HG02884 (cell line): Measurements from ENCODE around the gene DHCR7.

Experiments
- ATAC-seq: cut with Tn5 transposase; IDR thresholded peaks from one replicate; pipeline ENCODE4 v1.9.1; 2021; ENCODE audit warnings: mild to moderate bottlenecking, moderate library complexity; ENCODE audit not compliant: unreplicated experiment

The DHCR7 gene

DNA sequence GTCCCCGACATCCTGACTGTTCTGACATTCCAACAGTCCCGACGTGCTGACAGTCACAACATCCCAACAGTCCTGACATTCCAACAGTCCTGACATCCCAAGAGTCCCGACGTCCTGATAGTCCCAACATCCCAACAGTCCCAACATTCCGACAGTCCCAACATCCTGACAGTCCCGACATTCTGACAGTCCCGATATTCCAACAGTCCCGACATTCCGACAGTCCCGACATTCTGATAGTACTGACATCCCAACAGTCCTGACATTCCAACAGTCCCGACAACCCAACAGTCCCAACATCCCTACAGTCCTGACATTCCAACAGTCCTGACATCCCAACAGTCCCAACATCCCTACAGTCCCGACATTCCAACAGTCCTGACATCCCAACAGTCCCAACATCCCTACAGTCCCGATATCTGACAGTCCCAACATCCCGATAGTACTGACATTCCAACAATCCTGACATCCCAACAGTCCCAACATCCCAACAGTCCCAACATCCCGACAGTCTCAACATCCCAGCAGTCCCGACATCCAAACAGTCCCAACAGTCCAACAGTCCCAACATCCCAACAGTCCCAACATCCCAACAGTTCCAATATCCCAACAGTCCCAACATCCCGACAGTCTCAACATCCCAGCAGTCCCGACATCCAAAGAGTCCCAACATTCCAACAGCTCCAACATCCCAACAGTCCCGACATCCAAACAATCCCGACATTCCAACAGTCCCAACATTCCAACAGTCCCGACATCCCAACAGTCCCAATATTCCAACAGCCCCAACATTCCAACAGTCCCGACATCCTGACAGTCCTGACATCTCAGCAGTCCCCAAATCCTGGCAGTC lies 60.2 kb downstream of the DHCR7 start:
- no peak for ATAC-seq

- ATAC-seq = no peak
Measured at GRCh38 chr11:71387200-71387599, 61.0 kb downstream of the DHCR7 start.

- no peak for ATAC-seq
Measured at GRCh38 chr11:71386202-71386601, 62.0 kb downstream of the DHCR7 start.

GRCh38 chr11:71385091-71385490 lies 63.1 kb downstream of the DHCR7 start:
- ATAC-seq = no peak

- no peak for ATAC-seq
Measured at GRCh38 chr11:71384561-71384960, 63.6 kb downstream of the DHCR7 start.
